HG02938 (cell line): Measurements from ENCODE around the gene TMEM183A.
"Not testable (repeated sequence)": the region's sequence is repeated elsewhere in the genome, so short reads cannot be mapped to it uniquely, and the experiment has no call there.

Source experiments
- ATAC-seq: cut with Tn5 transposase; IDR thresholded peaks from one replicate; pipeline ENCODE4 v1.9.1; 2021; ENCODE audit warnings: mild to moderate bottlenecking, moderate library complexity; ENCODE audit not compliant: unreplicated experiment

TMEM183A gene

DNA sequence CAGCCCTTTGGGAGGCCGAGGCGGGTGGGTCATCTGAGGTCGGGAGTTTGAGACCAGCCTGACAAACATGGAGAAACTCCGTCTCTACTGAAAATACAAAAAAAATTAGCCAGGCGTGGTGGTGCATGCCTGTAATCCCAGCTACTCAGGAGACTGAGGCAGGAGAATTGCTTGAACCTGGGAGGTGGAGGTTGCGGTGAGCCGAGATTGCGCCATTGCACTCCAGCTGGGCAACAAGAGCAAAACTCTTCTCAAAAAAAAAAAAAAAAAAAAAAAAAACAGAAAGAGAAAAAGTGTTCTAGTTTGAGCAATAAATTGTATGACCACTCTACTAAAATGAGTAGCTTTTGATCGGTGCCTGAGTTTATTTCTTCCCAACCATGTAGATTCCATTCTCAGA is 21.1 kb upstream of the TMEM183A start:
- not testable (repeated sequence) for ATAC-seq

DNA sequence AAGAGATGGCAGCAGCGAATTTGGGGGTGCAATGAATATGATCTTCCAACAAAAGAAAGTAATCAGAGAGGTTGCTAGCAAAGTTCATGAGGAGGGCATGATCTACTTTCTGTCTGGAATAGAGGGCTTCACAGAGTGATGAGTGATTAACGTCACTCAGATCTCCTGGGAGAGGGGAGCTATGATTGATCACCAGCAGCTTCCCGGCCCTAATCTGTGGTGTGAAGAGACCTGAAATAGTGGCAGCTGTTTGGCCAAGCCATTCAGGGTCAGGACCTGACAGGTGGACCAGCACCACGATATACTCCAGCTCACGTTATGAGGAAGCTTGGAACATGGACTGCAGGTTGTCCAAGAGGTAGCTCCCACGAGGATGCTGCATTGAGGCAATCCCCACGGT is 19.9 kb upstream of the TMEM183A start:
- no peak for ATAC-seq

DNA sequence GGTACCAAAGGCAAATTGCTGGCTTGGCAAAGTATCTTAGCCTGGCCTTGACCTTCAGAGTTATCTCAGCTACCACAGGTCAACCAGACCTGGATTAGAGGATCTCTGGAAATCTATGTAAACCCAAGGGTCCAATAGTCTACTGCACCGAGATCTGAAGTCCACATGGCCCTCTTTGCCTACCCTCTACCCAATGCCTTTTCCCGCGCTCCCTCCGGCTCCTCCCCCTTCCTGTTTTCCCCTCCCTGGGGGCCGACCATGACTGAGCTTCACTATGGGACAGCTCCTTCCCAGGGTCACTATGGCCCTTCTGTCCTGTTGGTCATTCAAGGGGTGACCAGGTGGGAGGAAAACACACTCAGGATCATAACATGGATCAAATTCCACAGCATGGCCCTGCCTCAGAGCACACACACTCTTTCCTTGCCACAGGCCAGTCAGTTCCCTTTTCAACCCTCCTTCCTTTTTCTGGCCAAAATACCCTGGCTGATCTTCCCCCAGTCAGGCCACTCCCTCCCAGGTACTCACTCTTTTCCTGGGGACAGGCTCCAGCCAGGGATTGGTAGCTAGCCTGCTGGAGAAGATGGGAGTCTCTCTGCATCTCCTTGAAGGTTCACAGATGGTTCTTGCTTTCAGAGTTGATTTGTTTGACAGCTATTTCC is 19.1 kb upstream of the TMEM183A start:
- no peak for ATAC-seq

GRCh38 chr1:202989879-202990278 is 17.3 kb upstream of the TMEM183A start:
- ATAC-seq, result no peak

GRCh38 chr1:202991112-202991511 is 16.1 kb upstream of the TMEM183A start:
- ATAC-seq, result no peak

GRCh38 chr1:202994756-202995155 is 12.4 kb upstream of the TMEM183A start:
- ATAC-seq, result no peak

- no peak for ATAC-seq
These were observed 8.1 kb upstream of the TMEM183A start for GRCh38 chr1:202998836-202999750.

DNA sequence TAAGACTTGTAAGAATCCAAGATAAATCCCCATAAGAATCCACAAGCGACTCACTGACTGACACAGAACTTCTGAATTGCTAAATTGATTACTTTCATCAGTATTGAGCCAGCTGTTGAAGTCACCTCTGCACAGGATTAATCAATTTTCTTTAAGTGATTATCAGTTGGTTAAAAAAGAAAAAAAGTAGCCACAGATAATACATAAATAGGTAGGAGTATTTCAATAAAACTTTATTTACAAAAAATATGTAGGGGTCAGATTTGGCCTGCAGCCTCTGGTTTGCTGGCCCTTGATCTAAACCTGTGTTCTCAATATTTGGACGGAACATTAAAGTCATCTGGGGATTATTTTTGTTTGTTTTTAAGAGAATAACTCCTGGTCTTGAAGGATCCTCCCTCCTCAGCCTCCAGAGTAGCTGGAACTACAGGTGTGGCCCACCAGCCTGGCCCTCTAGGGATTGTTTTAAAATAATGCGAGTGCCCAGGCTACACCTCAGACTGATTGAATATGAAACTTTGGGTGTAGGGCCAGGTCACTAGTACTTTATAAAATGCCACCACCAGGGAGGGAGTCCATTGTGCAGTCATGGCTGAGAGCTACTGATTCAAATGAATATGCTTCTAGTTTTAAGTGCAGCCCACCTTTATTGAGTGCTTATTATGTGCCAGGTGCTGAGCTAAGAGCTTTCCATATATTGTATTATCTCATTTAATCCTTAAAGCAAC is 6.8 kb upstream of the TMEM183A start:
- no peak for ATAC-seq

- no peak for ATAC-seq
These were observed 5.2 kb upstream of the TMEM183A start for GRCh38 chr1:203001986-203002385.

DNA sequence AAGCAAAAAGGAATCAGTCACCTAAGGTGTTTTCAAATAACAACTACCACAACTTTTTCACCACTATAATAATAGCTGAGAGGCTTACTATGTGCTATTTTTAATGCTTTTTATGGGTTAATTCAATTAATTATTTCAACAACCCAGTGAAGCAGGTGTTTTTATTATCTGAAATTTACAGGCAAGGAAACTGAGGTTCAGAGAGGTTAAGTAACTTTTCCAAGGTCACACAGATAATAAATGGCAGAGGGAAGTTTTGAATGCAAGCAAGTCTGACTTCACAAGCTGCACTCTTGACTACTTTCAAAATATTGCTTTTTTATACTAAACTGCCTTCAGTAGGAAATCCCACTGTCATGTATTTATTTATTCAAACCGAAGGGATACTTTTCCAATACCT is 4.2 kb upstream of the TMEM183A start:
- no peak for ATAC-seq

GRCh38 chr1:203005395-203006142 is 1.6 kb upstream of the TMEM183A start:
- not testable (repeated sequence) for ATAC-seq

DNA sequence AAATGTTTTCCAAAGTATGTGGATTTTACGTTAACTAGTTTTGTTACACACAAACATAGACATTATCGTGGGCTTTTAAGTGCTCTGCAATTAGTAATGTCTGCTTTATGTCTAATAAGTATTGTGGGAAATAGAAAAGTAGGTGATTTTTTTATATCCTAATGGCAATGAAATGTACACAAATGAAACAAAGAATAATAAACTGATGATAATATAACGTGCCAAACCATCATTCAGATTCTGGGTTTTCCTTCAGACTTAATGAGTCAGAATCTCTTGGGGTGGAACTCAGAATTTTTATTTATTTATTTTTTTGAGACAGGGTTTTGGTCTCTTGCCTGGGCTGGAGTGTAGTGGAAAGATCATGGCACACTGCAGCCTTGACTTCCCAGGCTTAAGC is 2.0 kb downstream of the TMEM183A start:
- ATAC-seq, result no peak

- ATAC-seq, result no peak
These were observed 4.4 kb downstream of the TMEM183A start for GRCh38 chr1:203011582-203011981.

DNA sequence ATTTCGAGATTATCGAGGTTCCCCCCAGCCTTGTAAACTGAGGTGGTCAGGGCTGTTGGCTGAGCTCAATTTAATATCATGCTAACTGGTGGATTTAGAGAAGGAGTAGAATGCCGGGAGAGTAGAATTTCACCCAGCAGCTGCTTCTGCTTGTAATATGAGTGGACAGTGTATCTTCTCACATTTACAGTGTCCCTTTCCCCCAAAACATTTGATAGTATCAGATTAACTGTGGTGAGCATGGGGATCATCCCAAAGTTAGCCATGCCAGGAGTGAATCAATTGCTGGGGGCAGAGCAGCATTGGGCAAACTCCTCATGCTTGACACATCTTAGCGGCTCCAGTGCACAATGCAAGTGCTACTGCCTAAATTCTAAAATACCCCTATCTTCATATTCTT is 9.9 kb downstream of the TMEM183A start:
- no peak for ATAC-seq

DNA sequence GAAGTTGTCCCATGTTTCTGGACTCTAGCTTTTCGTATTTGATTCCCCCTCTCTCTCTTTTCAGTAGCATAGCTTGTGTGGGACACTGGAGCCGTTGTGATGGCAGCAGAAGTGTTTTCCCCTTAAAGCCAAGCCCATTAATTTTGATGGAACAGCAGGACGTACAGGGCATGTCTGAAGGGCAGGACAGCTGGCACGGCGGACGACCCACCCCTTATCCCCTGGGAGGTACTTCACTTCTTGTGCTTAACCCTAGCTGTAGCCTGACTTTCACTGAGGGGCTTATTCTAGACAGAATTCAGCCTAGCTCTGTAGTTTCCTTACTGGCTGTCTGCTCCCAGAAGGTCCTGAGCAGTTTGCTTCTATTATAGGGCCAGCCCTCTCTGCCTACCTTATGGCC is 10.5 kb downstream of the TMEM183A start:
- no peak for ATAC-seq

GRCh38 chr1:203022855-203023254 is 15.7 kb downstream of the TMEM183A start:
- ATAC-seq, result not testable (repeated sequence)

DNA sequence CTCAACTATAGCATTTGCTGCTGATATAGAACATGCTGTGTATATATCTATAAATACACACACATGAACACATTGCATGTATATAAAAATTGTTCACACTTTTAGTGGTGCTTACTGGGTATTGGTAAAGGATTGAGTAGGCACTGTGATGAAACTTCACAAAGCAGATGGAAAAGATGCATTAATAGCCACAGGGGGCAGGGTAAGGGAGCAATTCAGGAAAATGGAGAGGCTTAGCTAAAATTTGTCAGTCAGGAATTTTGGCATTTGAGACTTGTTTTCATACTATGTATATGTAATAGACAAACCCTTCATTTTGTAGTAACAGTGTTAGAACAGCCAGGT is 18.5 kb downstream of the TMEM183A start:
- ATAC-seq, result no peak

DNA sequence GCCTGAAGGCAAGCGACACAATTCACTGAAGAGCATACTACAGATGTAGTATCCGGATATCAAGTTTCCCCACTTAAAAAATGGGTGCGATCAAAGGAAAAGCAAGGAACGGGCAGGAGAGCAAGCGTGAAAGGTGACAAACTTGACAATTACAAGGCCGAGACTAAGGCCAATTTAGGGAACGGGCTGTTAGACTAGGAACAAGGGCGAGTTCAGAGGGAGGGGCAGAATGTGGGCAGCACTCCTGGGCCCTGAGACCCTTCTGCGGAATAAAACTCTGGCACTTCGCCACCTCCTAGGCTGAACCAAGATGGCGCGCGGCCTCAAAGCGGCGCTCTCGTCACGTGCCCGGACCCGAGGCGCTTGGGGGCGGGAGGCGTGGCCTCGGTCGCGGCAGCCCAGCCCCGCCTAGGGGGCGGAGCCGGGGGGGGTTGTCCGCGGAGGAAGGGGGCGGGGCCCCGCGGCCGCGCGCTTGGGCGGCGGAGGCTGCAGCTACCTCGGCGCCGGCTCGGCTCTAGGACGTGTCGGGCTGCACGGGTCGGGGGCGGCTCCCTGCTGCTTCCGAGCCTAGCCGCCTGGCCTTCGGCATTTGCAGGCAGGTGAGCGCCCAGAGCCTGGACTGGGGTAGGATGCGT is 19.0 kb downstream of the TMEM183A start, which contains the start of gene PPFIA4:
Gene PPFIA4 (plus strand): TSS at position 461 of the 635 bp plus-strand sequence. CDS start 12,518 bp downstream, outside the sequence.
- ATAC-seq, result no peak

GRCh38 chr1:203026666-203027663 is 19.8 kb downstream of the TMEM183A start:
- no peak for ATAC-seq
